Stimulated activated CD4-positive, alpha-beta T cell treated with anti-CD3 and anti-CD28 coated beads, Interleukin-1b, Interleukin-23, amount 100 ng/mL, for 24 hours (primary cell): ENCODE results near the gene GLUL.
"Not testable (repeated sequence)": the region's sequence is repeated elsewhere in the genome, so short reads cannot be mapped to it uniquely, and the experiment has no call there.

Experiments used
- DNase-seq, 4 experiments: peaks; one replicate each; pipeline ENCODE4 v3.0.0-alpha.2; 2020; ENCODE audit warnings: low read depth in 4 of 4, low spot score in 1 of 4

Gene GLUL

GRCh38 chr1:182368903-182369302, 22.7 kb downstream of the GLUL start:
- no peak for DNase-seq

- DNase-seq = no peak
Observed at GRCh38 chr1:182368358-182368757, 23.2 kb downstream of the GLUL start.

GRCh38 chr1:182367926-182368325, 23.7 kb downstream of the GLUL start:
- DNase-seq = no peak

- no peak for DNase-seq
Observed at GRCh38 chr1:182366596-182366995, 25.0 kb downstream of the GLUL start.

GRCh38 chr1:182359645-182360044, 31.9 kb downstream of the GLUL start:
- DNase-seq = no peak

- DNase-seq = no peak
Observed at GRCh38 chr1:182357913-182358312, 33.7 kb downstream of the GLUL start.

- no peak for DNase-seq
Observed at GRCh38 chr1:182357171-182357570, 34.4 kb downstream of the GLUL start.

GRCh38 chr1:182355723-182356098, 35.9 kb downstream of the GLUL start:
- DNase-seq = no peak

- DNase-seq = no peak
Observed at GRCh38 chr1:182351790-182352364, 39.7 kb downstream of the GLUL start.

- DNase-seq = no peak
Observed at GRCh38 chr1:182350839-182351238, 40.8 kb downstream of the GLUL start.

- no peak for DNase-seq
Observed at GRCh38 chr1:182348961-182349747, 42.4 kb downstream of the GLUL start.

- no peak for DNase-seq
Observed at GRCh38 chr1:182347019-182347418, 44.6 kb downstream of the GLUL start.

- DNase-seq = no peak
Observed at GRCh38 chr1:182340233-182341058, 51.1 kb downstream of the GLUL start.

GRCh38 chr1:182339684-182340083, 51.9 kb downstream of the GLUL start:
- DNase-seq = no peak

GRCh38 chr1:182338806-182339370, 52.7 kb downstream of the GLUL start:
- DNase-seq = no peak

GRCh38 chr1:182337736-182338571, 53.6 kb downstream of the GLUL start:
- DNase-seq = no peak

- DNase-seq = no peak
Observed at GRCh38 chr1:182335771-182336566, 55.6 kb downstream of the GLUL start.

- not testable (repeated sequence) for DNase-seq
Observed at GRCh38 chr1:182333071-182333571, 58.5 kb downstream of the GLUL start.

GRCh38 chr1:182332261-182333060, 59.1 kb downstream of the GLUL start:
- DNase-seq = no peak
